ENCODE data around the gene GSKIP.

Gene GSKIP

GRCh38 chr14:96422992-96423391 is 59.7 kb downstream of the GSKIP start:
- H3K36me3 ChIP-seq (replicated peaks; ENCODE audit: low read depth, low read length): no peaks in the 10 kb centered on the region
- no peak overlapping the region for H3K4me3 ChIP-seq (ENCODE audit: low read length)
- no peaks in the 10 kb centered on the region for H3K9me3 ChIP-seq (ENCODE audit: insufficient read depth, low read length)
- no peak overlapping the region for H3K27ac ChIP-seq (ENCODE audit: low read length)
- H3K4me1 ChIP-seq (ENCODE audit: low read length): peaks cover 14% of the 10 kb centered on the region
- TF ChIP-seq CTCF (IDR thresholded peaks at IDR 0.05; ENCODE audit: low read depth, low read length) (no peak), EZH2phosphoT487 (IDR thresholded peaks at IDR 0.05; ENCODE audit: low read depth) (no peak)
- H3K4me2 ChIP-seq (ENCODE audit: low read length): no peak overlapping the region
- H3K9ac ChIP-seq (ENCODE audit: low read length): no peak overlapping the region
- H2AFZ ChIP-seq (ENCODE audit: low read depth, low read length): no peak overlapping the region
- H3K79me2 ChIP-seq (ENCODE audit: low read length): no peaks in the 10 kb centered on the region
- H3K27me3 ChIP-seq (ENCODE audit: low read depth, low read length): no peaks in the 10 kb centered on the region
- H4K20me1 ChIP-seq (ENCODE audit: insufficient read depth, low read length): no peaks in the 10 kb centered on the region

DNA sequence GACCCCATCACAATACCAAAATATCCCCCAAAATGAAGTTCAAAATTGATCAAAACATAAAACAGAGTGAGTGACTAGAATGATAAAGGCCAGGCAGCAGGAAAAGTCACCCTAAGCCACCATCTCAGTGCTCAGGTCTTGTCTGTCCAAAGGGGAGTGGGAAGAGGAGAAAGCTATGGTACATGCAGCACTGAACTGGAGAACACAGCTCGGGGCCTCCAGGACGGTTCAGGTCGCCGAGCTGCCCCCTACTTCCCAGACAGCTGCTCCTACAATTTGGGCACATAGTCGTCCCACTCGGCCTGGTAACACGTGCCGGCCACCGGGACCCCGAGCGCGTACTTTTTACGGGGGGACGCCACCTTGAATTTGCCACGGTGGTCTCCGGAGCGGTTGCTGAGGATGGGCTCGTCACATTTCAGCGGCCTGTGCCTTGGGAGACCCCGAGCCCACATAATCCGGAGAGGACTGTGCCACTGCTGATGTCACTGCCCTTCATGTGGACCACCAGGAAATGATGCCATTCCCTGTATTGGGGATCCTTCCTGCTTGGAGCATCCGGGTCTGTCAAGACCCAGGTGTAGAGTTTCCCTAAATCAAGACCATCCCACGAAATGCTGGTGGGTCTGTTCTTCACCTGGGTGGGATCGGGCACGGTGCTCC is 60.3 kb downstream of the GSKIP start:
- no peaks in the 10 kb centered on the region for H3K9me3 ChIP-seq (ENCODE audit: insufficient read depth, low read length)
- H3K27me3 ChIP-seq (ENCODE audit: low read depth, low read length): no peaks in the 10 kb centered on the region
- peak overlapping the region; percentile 73 for H2AFZ ChIP-seq (ENCODE audit: low read depth, low read length)
- peak overlapping the region; percentile 77 for H3K4me3 ChIP-seq (ENCODE audit: low read length)
- H3K36me3 ChIP-seq (replicated peaks; ENCODE audit: low read depth, low read length): no peaks in the 10 kb centered on the region
- H3K79me2 ChIP-seq (ENCODE audit: low read length): no peaks in the 10 kb centered on the region
- H3K4me1 ChIP-seq (ENCODE audit: low read length): peaks cover 14% of the 10 kb centered on the region
- no peak overlapping the region for H3K27ac ChIP-seq (ENCODE audit: low read length)
- H3K4me2 ChIP-seq (ENCODE audit: low read length): peak overlapping the region; percentile 86
- TF ChIP-seq CTCF (IDR thresholded peaks at IDR 0.05; ENCODE audit: low read depth, low read length): no peak
- TF ChIP-seq EZH2phosphoT487 (IDR thresholded peaks at IDR 0.05; ENCODE audit: low read depth): no peak
- no peaks in the 10 kb centered on the region for H4K20me1 ChIP-seq (ENCODE audit: insufficient read depth, low read length)
- peak overlapping the region; percentile 56 for H3K9ac ChIP-seq (ENCODE audit: low read length)

- Histone ChIP-seq H3K4me1 (ENCODE audit: low read length) (peaks cover 14% of the 10 kb centered on the region), H3K4me2 (ENCODE audit: low read length) (peak overlapping the region; percentile 86), H3K27me3 (ENCODE audit: low read depth, low read length) (no peaks in the 10 kb centered on the region), H3K36me3 (replicated peaks; ENCODE audit: low read depth, low read length) (no peaks in the 10 kb centered on the region), H3K9ac (ENCODE audit: low read length) (peak overlapping the region; percentile 56), H4K20me1 (ENCODE audit: insufficient read depth, low read length) (no peaks in the 10 kb centered on the region), H3K27ac (ENCODE audit: low read length) (no peak overlapping the region), H3K79me2 (ENCODE audit: low read length) (no peaks in the 10 kb centered on the region), H3K9me3 (ENCODE audit: insufficient read depth, low read length) (no peaks in the 10 kb centered on the region), H2AFZ (ENCODE audit: low read depth, low read length) (peak overlapping the region; percentile 73), H3K4me3 (ENCODE audit: low read length) (peak overlapping the region; percentile 77)
- TF ChIP-seq EZH2phosphoT487 (IDR thresholded peaks at IDR 0.05; ENCODE audit: low read depth): no peak
- peak; percentile 89 for TF ChIP-seq CTCF (IDR thresholded peaks at IDR 0.05; ENCODE audit: low read depth, low read length)
These were observed 61.0 kb downstream of the GSKIP start for GRCh38 chr14:96424109-96424989.

DNA sequence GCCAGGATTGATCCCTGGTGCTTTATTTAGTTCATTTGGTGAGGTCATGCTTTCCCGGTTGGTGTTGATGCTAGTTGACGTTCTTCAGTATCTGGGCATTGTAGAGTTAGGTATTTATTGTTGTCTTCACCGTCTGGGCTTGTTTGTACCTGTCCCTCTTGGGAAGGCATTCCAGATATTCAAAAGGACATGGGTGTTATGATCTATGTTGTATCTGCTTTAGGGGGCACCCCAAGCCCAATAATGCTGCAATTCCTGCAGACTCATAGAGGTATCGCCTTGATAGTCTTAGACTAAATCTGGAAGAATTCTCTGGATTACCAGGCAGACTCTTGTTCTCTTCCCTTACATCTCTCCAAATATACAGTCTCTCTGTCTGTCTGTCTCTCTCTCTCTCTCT is 70.7 kb downstream of the GSKIP start:
- no peaks in the 10 kb centered on the region for H3K9me3 ChIP-seq (ENCODE audit: insufficient read depth, low read length)
- H4K20me1 ChIP-seq (ENCODE audit: insufficient read depth, low read length): no peaks in the 10 kb centered on the region
- no peak for TF ChIP-seq EZH2phosphoT487 (IDR thresholded peaks at IDR 0.05; ENCODE audit: low read depth)
- TF ChIP-seq CTCF (IDR thresholded peaks at IDR 0.05; ENCODE audit: low read depth, low read length): no peak
- H3K27ac ChIP-seq (ENCODE audit: low read length): no peak overlapping the region
- no peaks in the 10 kb centered on the region for H3K36me3 ChIP-seq (replicated peaks; ENCODE audit: low read depth, low read length)
- no peak overlapping the region for H2AFZ ChIP-seq (ENCODE audit: low read depth, low read length)
- H3K79me2 ChIP-seq (ENCODE audit: low read length): no peaks in the 10 kb centered on the region
- no peak overlapping the region for H3K4me2 ChIP-seq (ENCODE audit: low read length)
- no peak overlapping the region for H3K9ac ChIP-seq (ENCODE audit: low read length)
- no peak overlapping the region for H3K4me3 ChIP-seq (ENCODE audit: low read length)
- H3K27me3 ChIP-seq (ENCODE audit: low read depth, low read length): no peaks in the 10 kb centered on the region
- H3K4me1 ChIP-seq (ENCODE audit: low read length): no peaks in the 10 kb centered on the region

Measured in OCI-LY3 (cell line).